ENCODE measurements around the gene FFAR3.
"Not testable (repeated sequence)": the region's sequence is repeated elsewhere in the genome, so short reads cannot be mapped to it uniquely, and the experiment has no call there.

FFAR3 gene

DNA sequence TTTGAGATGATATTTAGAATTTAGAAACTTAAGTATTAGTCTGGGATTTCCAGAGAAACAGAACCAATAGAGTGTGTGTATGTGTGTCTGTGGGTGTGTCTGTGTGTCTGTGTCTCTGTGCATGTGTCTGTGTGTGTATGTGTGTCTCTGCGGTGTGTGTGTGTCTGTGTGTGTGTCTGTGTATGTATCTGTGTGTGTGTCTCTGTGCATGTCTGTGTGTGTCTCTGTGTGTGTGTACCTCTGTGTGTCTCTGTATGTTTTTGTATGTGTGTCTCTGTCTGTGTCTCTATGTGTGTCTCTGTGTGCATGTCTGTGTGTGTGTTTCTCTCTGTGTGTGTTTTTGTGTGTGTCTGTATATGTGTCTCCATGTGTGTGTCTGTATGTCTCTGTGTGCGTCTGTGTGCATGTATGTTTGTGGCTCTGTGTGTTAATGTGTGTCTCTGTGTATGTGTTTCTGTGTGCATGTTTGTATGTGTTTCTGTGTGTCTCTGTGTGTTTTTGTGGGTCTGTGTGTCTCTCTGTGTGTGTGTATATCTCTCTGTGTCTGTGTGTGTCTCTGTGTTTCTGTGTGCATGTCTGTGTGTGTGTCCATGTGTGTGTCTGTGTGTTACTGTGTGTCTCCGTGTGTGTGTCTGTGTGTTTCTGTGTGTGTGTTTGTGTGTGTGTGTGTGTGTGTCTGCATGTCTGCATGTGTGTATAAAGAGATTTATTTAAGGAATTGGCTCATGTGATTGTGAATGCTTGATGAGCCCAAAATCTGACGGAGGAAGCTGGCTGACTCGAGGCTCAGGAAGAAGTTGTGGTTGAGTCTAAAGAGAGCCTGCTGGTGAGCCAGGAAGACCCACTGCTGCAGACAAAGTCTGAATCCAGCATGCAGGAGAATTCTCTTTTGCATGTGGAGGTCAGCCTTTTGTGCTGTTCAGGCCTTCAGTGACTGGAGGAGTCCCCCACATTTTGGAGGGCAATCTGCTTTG is 34.8 kb downstream of the FFAR3 start:
- no peaks in the 10 kb centered on the region for H3K36me3 ChIP-seq (ENCODE audit: control insufficient read depth, insufficient read depth, low read length)
- no peaks in the 10 kb centered on the region for H3K27me3 ChIP-seq (ENCODE audit: control insufficient read depth, insufficient read depth, low read length)
- no peak for DNase-seq (ENCODE audit: low read depth, low spot score)
- no CpG with 5 or more reads among the region's 5 CpGs for WGBS (ENCODE audit: insufficient coverage, insufficient read length)
- no peak overlapping the region for H3K27ac ChIP-seq (ENCODE audit: low read length)
- H3K9me3 ChIP-seq (ENCODE audit: control insufficient read depth, insufficient read depth, low read length) = no peaks in the 10 kb centered on the region
- H3K4me1 ChIP-seq (ENCODE audit: control insufficient read depth, insufficient read depth, low read length) = no peaks in the 10 kb centered on the region; the same call in 1 of the 2 replicates
- H3K4me3 ChIP-seq (ENCODE audit: low read length) = no peak overlapping the region

DNA sequence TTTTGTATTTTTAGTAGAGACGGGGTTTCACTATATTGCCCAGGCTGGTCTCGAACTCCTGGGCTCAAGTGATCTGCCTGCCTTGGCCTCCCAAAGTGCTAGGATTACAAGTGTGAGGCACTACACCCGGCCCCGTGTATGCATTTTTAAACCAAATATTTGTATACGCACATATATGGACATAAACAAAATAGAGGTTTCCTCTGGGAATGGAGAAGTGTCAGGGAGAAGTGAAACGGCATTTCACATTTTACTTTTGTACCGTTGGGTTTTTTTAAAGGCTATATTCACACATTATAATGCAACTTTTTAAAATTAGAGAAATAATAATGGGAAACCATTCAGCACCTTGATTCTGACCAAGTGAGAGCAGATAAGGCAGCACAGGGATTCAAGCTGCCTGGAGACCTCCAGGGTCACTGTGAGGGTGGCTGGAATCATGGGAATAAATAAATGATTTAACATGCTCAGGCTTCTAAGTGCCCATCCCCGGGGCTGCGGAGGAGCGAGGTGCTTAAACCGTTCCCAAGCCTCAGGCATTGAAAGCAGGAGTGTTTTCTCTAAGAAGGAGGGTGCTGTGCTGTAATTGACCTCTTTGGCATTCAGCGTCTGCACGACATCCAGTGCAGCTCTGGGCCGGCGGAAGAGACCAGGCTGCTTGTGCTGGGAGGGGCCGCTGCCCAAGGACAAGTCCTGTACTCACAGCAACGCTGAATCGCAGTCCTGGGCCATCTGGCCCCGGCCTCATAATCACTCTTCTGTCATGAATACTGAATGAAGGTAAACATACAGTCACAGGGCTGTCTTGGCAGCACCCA is 37.3 kb downstream of the FFAR3 start:
- no peaks in the 10 kb centered on the region for H3K36me3 ChIP-seq (ENCODE audit: control insufficient read depth, insufficient read depth, low read length)
- no peak overlapping the region for H3K27ac ChIP-seq (ENCODE audit: low read length)
- DNase-seq (ENCODE audit: low read depth, low spot score) = no peak
- no peak overlapping the region for H3K4me3 ChIP-seq (ENCODE audit: low read length)
- WGBS (ENCODE audit: insufficient coverage, insufficient read length) = no CpG with 5 or more reads among the region's 19 CpGs
- no peaks in the 10 kb centered on the region; the same call in 1 of the 2 replicates for H3K4me1 ChIP-seq (ENCODE audit: control insufficient read depth, insufficient read depth, low read length)
- H3K9me3 ChIP-seq (ENCODE audit: control insufficient read depth, insufficient read depth, low read length) = no peaks in the 10 kb centered on the region
- H3K27me3 ChIP-seq (ENCODE audit: control insufficient read depth, insufficient read depth, low read length) = no peaks in the 10 kb centered on the region

DNA sequence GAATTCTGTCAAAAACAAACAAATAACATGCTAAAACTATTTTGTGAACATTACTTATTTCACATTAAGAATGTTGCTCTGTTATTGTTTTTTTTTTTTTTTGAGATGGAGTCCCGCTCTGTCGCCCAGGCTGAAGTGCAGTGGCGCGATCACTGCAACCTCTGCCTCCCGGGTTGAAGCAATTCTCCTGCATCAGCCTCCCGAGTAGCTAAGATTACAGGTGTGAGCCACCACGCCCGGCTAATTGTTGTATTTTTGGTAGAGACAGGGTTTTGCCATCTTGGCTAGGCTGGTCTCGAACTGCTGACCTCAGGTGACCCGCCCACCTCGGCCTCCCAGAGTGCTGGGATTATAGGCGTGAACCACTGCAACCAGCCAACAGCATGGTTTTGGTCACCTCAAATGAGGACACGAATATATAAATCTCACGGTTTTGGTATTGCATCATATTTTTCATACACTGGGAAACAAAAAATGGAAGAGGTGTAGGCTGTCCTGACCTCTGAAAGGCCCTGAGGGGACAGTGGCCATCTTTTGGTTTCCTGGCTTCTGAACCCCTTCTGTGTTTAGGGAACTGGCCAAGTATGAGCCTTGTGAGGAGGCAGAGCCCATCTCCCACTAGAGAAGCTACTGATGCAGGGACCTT is 38.1 kb downstream of the FFAR3 start:
- no peak for DNase-seq (ENCODE audit: low read depth, low spot score)
- no peaks in the 10 kb centered on the region for H3K36me3 ChIP-seq (ENCODE audit: control insufficient read depth, insufficient read depth, low read length)
- no peaks in the 10 kb centered on the region for H3K9me3 ChIP-seq (ENCODE audit: control insufficient read depth, insufficient read depth, low read length)
- no peak overlapping the region for H3K4me3 ChIP-seq (ENCODE audit: low read length)
- H3K27ac ChIP-seq (ENCODE audit: low read length) = no peak overlapping the region
- no peaks in the 10 kb centered on the region for H3K27me3 ChIP-seq (ENCODE audit: control insufficient read depth, insufficient read depth, low read length)
- no CpG with 5 or more reads among the region's 14 CpGs for WGBS (ENCODE audit: insufficient coverage, insufficient read length)
- no peaks in the 10 kb centered on the region for H3K4me1 ChIP-seq (ENCODE audit: control insufficient read depth, insufficient read depth, low read length)

DNA sequence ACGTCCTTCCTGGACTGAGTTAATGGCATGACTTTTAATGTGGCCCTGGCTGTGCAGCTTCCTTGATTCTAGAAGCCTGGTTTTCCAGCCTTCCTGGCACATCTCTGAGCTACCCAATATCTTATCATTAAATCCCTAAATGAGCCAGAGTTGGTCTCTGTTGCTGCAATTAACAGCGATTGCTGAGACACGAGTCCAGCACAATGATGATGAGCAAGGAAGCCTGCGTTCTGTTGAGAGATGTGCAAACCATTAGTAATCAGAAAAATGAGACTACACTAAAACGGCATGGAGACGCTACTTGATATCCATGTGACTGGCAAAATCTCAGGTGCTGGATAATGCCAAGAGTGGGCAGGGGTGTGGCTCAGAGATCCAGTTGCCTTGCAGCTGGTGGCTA is 38.8 kb downstream of the FFAR3 start:
- Histone ChIP-seq H3K4me3 (ENCODE audit: low read length) (no peak overlapping the region), H3K36me3 (ENCODE audit: control insufficient read depth, insufficient read depth, low read length) (no peaks in the 10 kb centered on the region), H3K27ac (ENCODE audit: low read length) (no peak overlapping the region), H3K4me1 (ENCODE audit: control insufficient read depth, insufficient read depth, low read length) (no peaks in the 10 kb centered on the region), H3K9me3 (ENCODE audit: control insufficient read depth, insufficient read depth, low read length) (no peaks in the 10 kb centered on the region), H3K27me3 (ENCODE audit: control insufficient read depth, insufficient read depth, low read length) (no peaks in the 10 kb centered on the region)
- DNase-seq (ENCODE audit: low read depth, low spot score) = no peak
- WGBS (ENCODE audit: insufficient coverage, insufficient read length) = no CpG with 5 or more reads among the region's 6 CpGs

DNA sequence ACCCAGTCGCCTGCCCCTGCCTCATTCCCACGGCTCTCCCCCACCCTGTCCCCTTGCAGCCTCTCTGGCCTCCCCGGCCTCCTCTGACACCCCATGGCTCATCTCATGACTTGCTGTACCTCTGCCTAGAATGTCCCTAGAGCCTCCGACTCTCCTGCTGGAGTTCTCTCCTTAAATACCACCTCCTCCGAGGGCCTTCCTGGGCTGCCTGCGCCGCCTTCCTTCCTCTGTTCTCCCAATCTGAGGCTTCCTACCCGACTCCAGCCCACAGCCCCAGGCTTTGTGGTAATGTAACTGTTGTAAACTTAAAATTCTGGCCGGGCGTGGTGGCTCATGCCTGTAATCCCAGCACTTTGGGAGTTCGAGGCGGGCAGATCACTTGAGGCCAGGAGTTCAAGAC is 40.3 kb downstream of the FFAR3 start:
- Histone ChIP-seq H3K27me3 (ENCODE audit: control insufficient read depth, insufficient read depth, low read length) (no peaks in the 10 kb centered on the region), H3K36me3 (ENCODE audit: control insufficient read depth, insufficient read depth, low read length) (no peaks in the 10 kb centered on the region), H3K4me1 (ENCODE audit: control insufficient read depth, insufficient read depth, low read length) (no peaks in the 10 kb centered on the region), H3K27ac (ENCODE audit: low read length) (no peak overlapping the region), H3K4me3 (ENCODE audit: low read length) (no peak overlapping the region), H3K9me3 (ENCODE audit: control insufficient read depth, insufficient read depth, low read length) (no peaks in the 10 kb centered on the region)
- DNase-seq (ENCODE audit: low read depth, low spot score) = no peak
- WGBS (ENCODE audit: insufficient coverage, insufficient read length) = no CpG with 5 or more reads among the region's 12 CpGs

DNA sequence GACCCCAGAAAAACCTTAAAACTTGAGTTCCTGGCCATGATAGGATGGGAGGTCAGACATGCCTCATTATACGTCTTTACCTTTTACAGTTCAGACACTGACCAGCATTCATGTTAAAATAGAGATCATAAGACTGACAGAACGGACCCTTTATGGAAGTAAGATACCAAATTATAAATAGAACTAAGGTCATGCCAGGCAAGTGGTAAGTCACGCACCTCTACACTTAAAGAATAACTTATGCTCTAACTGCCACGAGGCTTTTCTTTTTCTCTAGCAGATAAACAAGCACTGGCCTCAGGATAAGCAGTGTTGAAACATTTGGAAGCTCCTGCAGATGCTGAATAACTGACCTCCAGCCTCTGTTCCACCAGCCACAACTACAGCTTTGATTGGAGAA is 41.0 kb downstream of the FFAR3 start:
- H3K4me1 ChIP-seq (ENCODE audit: control insufficient read depth, insufficient read depth, low read length) = no peaks in the 10 kb centered on the region
- no peak overlapping the region for H3K27ac ChIP-seq (ENCODE audit: low read length)
- H3K9me3 ChIP-seq (ENCODE audit: control insufficient read depth, insufficient read depth, low read length) = no peaks in the 10 kb centered on the region
- no peak overlapping the region for H3K4me3 ChIP-seq (ENCODE audit: low read length)
- H3K36me3 ChIP-seq (ENCODE audit: control insufficient read depth, insufficient read depth, low read length) = no peaks in the 10 kb centered on the region
- no CpG with 5 or more reads among the region's 4 CpGs for WGBS (ENCODE audit: insufficient coverage, insufficient read length)
- no peaks in the 10 kb centered on the region for H3K27me3 ChIP-seq (ENCODE audit: control insufficient read depth, insufficient read depth, low read length)
- no peak for DNase-seq (ENCODE audit: low read depth, low spot score)

DNA sequence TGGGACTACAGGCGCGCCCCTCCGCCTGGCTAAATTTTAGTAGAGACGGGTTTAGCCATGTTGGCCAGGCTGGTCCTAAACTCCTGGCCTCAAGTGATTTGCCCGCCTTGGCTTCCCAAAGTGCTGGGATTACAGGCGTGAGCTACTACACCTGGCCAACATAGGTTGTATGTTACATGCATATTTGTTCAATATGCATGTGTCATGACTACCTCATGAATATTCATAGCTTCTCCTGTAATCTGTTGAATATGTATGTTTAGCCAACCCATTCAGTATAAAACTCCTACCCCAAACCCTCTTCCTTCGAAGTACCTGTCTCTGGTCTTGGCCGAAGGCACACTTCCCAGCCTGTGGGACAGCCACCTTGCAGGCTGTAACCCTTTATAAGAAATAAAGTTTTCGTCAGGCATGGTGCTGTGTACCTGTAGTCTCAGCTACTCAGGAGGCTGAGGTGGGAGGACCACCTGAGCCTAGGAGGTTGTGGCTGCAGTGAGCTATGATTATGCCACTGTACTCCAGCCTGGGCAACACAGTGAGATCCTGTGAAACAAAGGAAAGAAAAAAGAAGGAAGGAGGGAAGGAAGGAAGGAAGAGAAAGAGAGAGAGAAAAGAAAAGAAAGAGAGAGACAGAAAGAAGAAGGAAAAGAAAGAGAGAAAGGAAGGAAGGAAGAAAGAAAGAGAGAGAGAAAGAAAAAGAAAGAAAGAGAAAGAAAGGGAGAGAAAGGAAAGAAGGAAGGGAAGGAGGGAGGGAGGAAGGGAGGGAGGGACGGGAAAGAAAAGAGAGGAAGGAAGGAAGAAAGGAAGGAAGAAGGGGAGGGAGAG is 41.9 kb downstream of the FFAR3 start:
- H3K4me1 ChIP-seq (ENCODE audit: control insufficient read depth, insufficient read depth, low read length) = no peaks in the 10 kb centered on the region
- H3K27me3 ChIP-seq (ENCODE audit: control insufficient read depth, insufficient read depth, low read length) = no peaks in the 10 kb centered on the region
- DNase-seq (ENCODE audit: low read depth, low spot score) = no peak
- WGBS (ENCODE audit: insufficient coverage, insufficient read length) = no CpG with 5 or more reads among the region's 10 CpGs
- H3K9me3 ChIP-seq (ENCODE audit: control insufficient read depth, insufficient read depth, low read length) = no peaks in the 10 kb centered on the region
- H3K27ac ChIP-seq (ENCODE audit: low read length) = no peak overlapping the region
- no peaks in the 10 kb centered on the region for H3K36me3 ChIP-seq (ENCODE audit: control insufficient read depth, insufficient read depth, low read length)
- H3K4me3 ChIP-seq (ENCODE audit: low read length) = no peak overlapping the region

DNA sequence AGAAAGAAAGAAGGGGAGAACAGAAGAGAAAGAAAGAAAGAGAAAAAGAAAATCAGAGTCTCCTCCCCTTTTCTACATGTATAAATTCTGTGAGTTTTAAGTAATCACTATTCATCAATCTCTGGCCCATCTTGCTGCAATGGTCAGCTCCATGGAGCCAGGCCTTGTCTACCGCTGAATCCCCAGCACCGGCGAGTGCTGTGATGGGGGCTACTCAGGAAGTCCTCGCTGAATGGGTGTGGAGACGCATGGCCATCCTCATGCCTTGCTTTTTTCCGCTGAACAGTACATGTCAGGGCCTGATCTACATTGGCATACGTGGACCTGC is 42.5 kb downstream of the FFAR3 start:
- no peaks in the 10 kb centered on the region for H3K9me3 ChIP-seq (ENCODE audit: control insufficient read depth, insufficient read depth, low read length)
- H3K36me3 ChIP-seq (ENCODE audit: control insufficient read depth, insufficient read depth, low read length) = no peaks in the 10 kb centered on the region
- no peak for DNase-seq (ENCODE audit: low read depth, low spot score)
- no peaks in the 10 kb centered on the region for H3K27me3 ChIP-seq (ENCODE audit: control insufficient read depth, insufficient read depth, low read length)
- WGBS (ENCODE audit: insufficient coverage, insufficient read length) = no CpG with 5 or more reads among the region's 7 CpGs
- no peaks in the 10 kb centered on the region for H3K4me1 ChIP-seq (ENCODE audit: control insufficient read depth, insufficient read depth, low read length)
- no peak overlapping the region for H3K4me3 ChIP-seq (ENCODE audit: low read length)
- no peak overlapping the region for H3K27ac ChIP-seq (ENCODE audit: low read length)

DNA sequence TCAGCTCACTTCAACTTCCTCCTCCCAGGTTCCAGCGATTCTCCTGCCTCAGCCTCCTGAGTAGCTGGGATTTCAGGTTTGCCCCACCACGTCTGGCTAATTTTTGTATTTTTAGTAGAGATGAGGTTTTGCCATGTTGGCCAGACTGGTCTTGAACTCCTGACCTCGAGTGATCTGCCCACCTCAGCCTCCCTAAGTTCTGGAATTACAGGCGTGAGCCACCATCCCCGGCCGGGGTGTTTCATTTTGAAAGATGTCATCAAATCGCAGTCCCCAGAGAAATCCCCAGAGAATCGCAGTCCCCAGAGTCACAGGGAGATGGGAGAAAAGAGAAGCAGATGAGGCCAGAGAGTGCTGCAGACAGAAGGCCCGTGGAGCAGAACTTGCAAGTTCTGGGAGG is 43.2 kb downstream of the FFAR3 start:
- WGBS (ENCODE audit: insufficient coverage, insufficient read length) = no CpG with 5 or more reads among the region's 9 CpGs
- H3K4me1 ChIP-seq (ENCODE audit: control insufficient read depth, insufficient read depth, low read length); H3K4me3 ChIP-seq (ENCODE audit: low read length); H3K27ac ChIP-seq (ENCODE audit: low read length); H3K27me3 ChIP-seq (ENCODE audit: control insufficient read depth, insufficient read depth, low read length); H3K9me3 ChIP-seq (ENCODE audit: control insufficient read depth, insufficient read depth, low read length); DNase-seq (ENCODE audit: low read depth, low spot score); H3K36me3 ChIP-seq (ENCODE audit: control insufficient read depth, insufficient read depth, low read length): not testable (repeated sequence)
